Myocyte (in vitro differentiated cells): ENCODE data around the gene TIMP3. TPM values are rescaled to one million over a fixed set of nuclear protein-coding genes. Genes with fewer than 3 reads are reported as not detected.
"Not testable (repeated sequence)": the region's sequence is repeated elsewhere in the genome, so short reads cannot be mapped to it uniquely, and the experiment has no call there.

Experiments used
- DNase-seq: peaks from one replicate; pipeline ENCODE4 v3.0.0-alpha.2; 2012; ENCODE audit warnings: low read depth
- polyA plus RNA-seq: library from polyadenylated mRNA; unstranded; fragments of >200 nt; gene quantifications from one replicate; pipeline ENCODE4 v1.2.1, GENCODE V29; 2012; ENCODE audit warnings: missing spikeins
- total RNA-seq: library from RNA; depleted of rRNA; stranded (reverse); fragments of >200 nt; gene quantifications from 2 replicates; pipeline ENCODE4 v1.2.3, GENCODE V29; 2014

The TIMP3 gene
- total RNA-seq, result 4.0 and 5.2 TPM in 2 replicates
- polyA plus RNA-seq, result 1,125 TPM

- DNase-seq, result peak; percentile 59
Measured at GRCh38 chr22:32801537-32802236, at the start of gene TIMP3. Gene TIMP3, plus strand, starts transcription at chr22:32801705. Its CDS starts 297 bp downstream, at chr22:32802002.

GRCh38 chr22:32752326-32752725 lies 49.2 kb upstream of the TIMP3 start:
- no peak for DNase-seq

- peak; percentile 29 for DNase-seq
Measured at GRCh38 chr22:32752816-32753520, 48.5 kb upstream of the TIMP3 start.

GRCh38 chr22:32753591-32753990 lies 47.9 kb upstream of the TIMP3 start:
- DNase-seq, result no peak

GRCh38 chr22:32754413-32755041 lies 47.0 kb upstream of the TIMP3 start:
- DNase-seq, result no peak

DNA sequence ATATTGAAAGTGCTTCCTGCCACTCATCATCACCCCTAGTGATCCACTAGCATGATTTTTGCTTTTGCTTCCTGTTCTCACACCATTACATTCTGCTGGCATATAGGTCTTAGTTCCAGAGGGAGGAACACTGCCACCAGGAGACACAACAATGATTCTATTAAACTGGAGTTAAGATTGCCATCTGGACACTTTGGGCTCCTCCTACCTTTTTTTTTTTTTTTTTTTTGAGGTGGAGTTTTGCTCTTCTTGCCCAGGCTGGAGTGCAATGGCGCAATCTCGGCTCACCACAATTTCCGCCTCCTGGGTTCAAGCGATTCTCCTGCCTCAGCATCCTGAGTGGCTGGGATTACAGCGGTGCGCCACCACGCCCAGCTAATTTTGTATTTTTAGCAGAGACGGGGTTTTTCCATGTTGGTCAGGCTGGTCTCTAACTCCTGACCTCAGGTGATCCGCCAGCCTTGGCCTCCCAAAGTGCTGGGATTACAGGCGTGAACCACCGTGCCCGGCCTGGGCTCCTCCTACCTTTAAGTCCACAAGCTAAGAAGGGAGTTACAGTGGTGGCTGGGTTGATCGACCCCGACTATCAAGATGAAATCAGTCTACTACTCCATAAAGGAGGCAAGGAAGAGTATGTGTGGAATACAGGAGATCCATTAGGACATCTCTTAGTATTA lies 44.3 kb upstream of the TIMP3 start:
- DNase-seq, result not testable (repeated sequence)

GRCh38 chr22:32758866-32759385 lies 42.6 kb upstream of the TIMP3 start:
- DNase-seq, result no peak

- no peak for DNase-seq
Measured at GRCh38 chr22:32760396-32760795, 41.1 kb upstream of the TIMP3 start.

GRCh38 chr22:32760815-32761214 lies 40.7 kb upstream of the TIMP3 start:
- peak; percentile 15 for DNase-seq

DNA sequence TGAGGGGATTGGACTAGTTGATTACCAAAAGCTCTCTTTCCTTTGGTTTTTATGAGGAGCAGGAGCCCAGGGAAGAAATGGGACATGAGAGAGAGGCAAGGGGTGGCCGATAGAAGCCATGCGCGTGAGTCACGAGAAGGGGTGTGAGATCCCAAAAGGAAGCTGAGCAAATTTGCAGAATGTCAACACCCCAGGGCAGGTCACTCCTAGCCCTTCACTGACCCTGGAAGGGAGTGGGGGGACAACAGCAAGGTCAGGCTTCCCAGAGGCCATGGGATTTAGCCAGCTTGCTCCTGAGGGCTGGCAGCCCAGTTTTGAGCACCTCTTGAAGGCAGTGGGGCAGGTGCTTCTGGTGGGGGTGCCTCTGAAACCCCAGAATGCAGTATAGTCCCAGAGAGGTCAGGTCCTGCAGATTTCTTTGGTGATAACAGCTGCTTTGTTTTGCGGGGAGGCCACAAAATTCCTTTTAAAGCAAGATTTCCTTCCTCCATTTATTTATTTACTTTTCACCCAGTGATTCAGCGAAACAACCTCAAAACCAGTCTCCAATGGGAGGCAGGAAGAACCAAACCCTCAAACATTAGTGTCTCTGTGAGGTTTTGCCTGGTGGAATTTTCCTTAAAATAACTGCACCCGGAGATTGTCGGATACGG lies 40.1 kb upstream of the TIMP3 start:
- peak; percentile 57 for DNase-seq

DNA sequence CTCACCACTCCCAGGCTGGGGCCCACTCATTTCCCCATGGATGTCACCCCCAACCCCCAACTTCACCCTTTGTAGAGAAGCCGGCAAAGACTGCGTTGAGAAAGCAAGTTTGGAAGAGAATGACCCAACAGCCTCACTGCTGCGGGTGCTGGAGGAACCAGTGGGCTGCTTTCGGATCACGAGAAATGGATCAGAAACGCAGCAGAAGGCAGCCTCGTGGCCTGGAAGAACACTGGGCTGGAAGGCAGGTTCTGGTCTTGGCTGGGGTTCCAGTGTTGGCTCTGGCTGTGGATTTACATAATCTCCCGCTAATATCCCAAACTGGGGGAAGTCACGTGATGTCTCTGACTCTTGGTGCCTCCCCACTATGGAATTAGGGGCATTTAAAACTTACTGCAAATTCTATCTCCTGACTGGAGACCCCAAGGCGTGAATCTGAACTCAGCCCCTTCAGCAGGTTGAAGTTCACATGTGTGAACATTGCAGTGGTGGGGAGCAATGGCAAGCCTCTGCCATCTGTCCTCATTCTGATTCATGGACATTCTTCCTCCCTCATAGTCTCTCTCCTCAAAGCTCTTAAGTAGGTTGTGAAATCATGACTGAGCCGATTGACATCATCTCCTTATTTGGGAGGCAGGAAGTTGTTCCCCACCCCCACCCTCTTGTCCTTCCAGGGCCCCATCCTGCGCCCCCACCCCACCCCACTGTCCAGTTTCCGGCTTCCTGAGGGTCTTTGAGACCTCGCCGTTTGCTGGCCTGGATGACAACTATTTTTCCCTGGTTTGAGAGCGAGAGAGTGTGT lies 37.0 kb upstream of the TIMP3 start:
- DNase-seq, result peak; percentile 36

GRCh38 chr22:32765132-32765618 lies 36.3 kb upstream of the TIMP3 start:
- no peak for DNase-seq

DNA sequence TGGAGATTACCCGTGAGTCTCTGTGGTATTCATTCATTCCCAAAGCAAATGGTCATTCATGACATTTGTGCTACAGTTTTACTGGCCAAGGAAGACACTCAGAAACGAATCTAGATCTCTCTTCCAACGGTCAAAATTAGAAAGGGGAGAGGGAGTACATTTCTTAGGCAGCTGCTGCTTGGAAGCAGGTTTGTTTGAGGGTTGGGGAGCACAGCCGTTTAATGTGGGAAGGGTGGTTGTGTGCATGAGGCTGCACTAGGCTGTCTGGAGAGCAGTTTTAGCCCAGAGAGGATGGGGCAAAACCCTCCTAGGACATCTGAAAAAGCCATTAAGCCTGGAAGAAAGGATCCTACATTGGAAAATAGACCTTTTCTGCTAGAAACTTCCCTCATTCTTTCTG lies 29.7 kb upstream of the TIMP3 start:
- DNase-seq, result peak; percentile 66

DNA sequence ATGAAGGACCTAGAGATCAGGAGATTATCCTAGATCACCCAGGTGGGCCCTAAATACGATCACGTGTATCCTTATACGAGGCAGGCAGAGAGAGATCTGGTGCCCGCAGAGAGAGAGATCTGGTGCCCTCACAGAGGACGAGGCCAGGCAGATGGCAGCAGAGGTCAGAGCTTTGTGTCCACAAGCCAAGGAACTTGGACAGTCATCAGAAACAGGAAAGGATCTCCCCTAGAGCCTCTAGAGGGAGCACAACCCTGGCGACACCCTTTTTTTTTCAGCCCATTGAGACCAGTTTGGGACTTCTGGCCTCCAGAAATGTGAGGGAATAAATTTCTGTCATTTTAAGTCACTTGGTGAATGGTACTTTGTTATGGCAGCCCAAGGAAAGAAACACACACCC lies 25.5 kb upstream of the TIMP3 start:
- no peak for DNase-seq

DNA sequence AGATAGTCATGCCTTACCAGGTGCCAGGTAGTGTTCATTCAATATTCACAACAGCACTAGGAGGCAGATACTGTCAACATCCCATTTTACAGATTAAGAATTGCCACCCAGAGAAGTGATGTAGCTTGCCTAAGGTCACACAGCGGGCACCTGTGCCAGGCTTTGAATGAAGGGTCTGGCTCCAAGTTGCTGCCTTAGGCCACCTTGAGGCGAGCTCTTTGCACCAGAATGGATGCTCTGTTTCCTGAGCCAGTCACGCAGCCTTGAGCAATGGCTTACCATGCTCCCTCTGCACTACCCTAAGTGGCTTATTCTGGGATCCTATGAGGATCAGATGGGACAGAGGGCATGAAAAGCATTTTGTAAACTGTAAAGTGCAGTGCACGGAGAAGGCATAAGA lies 25.1 kb upstream of the TIMP3 start:
- DNase-seq, result no peak

DNA sequence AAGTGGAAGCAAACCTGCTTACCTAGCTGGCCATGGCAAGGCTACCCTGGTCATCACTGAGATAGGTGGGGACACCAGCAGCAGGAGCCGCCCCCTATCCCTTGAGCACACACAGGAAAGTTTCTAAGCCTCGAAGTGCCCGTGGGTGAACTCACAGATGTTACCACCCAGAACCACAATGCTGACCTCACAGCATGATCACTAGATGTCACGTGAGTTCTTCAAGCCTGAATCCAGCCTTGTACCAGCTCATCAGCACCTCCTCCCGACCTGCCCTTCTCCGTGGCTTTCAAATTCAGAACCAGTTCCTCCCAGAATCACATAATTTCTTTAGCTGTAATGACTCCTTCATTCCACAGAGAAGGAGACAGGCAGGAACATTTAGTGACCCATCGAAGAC lies 24.7 kb upstream of the TIMP3 start:
- DNase-seq, result peak; percentile 64

DNA sequence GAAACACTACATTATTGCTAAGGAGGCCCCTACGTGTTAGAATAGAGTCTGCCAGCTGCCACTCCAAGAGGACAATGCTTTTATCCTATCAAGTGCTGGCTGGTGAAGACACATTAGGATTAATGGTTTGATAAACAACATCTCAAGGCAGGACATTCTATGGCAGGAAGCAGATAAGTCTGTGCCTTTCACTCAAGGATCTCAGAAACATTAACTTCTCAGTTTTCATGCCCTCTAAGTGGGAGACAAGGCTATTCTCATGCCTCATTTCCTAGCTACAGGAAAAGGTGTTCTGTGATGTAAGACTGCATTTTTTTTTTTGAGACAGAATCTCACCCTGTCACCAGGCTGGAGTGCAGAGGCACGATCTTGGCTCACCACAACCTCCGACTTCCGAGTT lies 23.5 kb upstream of the TIMP3 start:
- DNase-seq, result no peak

GRCh38 chr22:32780726-32781310 lies 20.7 kb upstream of the TIMP3 start:
- DNase-seq, result no peak

DNA sequence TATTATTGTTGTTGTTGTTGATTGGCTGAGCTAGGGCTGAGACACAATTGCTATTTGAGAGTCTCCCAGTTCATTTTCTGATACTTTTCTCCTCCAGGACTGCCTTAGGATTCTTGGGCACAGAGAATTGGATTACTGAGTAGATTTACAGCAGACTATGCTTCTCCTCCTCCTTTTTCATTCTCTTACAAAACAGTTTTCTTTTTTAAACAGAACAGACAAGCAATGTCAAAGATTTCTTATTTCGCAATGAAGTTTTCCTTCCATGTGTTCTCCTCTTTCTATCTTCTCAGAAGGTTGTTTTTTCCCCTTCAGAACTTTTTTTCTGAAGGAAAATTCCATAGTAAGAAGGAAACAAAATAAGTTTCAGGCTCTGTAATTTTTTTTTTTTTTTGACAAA lies 19.8 kb upstream of the TIMP3 start:
- no peak for DNase-seq
